OCI-LY1 (cell line): ENCODE measurements around the gene FSCB.

Experiments used
- CTCF ChIP-seq: fragments of 200-600 bp; sonication (generic), shearing (Covaris generic); IDR thresholded peaks from 2 replicates; pipeline ENCODE4 v1.5.1; 2017; ENCODE audit warnings: mild to moderate bottlenecking, antibody characterized with exemption, low read length, moderate library complexity, mixed read lengths
- EZH2 ChIP-seq: fragments of 200-600 bp; sonication (generic), shearing (Covaris generic); IDR thresholded peaks from 2 replicates; pipeline ENCODE4 v1.8.0; 2017; ENCODE audit warnings: borderline replicate concordance, mixed run types, mild to moderate bottlenecking, antibody characterized with exemption, low read length, moderate library complexity, mixed read lengths

DNA sequence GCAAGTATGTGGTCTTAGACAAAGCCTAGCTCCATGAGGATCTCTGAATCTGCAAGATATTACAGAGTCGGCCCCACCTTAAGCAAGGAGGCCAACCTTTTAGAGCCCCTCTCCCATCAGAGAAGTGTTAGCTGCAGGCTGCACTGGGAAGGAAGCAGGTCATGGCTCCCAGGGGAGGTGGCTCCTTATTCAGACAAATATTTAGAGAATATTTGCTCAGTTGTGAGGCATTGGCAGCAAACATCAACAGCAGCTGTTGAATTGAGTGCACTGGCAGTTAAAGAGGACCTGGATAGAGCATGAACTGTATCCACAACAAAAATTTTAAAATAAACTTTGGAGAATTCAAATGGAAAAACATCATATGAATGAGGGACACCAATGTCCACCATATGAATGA is 44.7 kb downstream of the FSCB start:
- TF ChIP-seq CTCF (no peak), EZH2 (no peak)
